Trophoblast cell (in vitro differentiated cells and primary cell): ENCODE data around the gene ZNF831.

Experiments
- DNase-seq, 2 donors: peaks; one replicate each; pipeline ENCODE4 v3.0.0-alpha.2; 2016
- H2AFZ ChIP-seq: 2 replicates; pipeline ENCODE4 v1.6.1; 2013; ENCODE audit warnings: low read length, moderate library complexity, mild to moderate bottlenecking; ENCODE audit not compliant: insufficient read depth, poor library complexity
- H2AK5ac ChIP-seq: 2 replicates; pipeline ENCODE4 v1.6.1; 2013; ENCODE audit warnings: mild to moderate bottlenecking, low read length
- H2BK120ac ChIP-seq: 2 replicates; pipeline ENCODE4 v1.6.1; 2013; ENCODE audit warnings: low read length, mild to moderate bottlenecking, moderate library complexity; ENCODE audit not compliant: insufficient read depth, poor library complexity
- H2BK12ac ChIP-seq: 2 replicates; pipeline ENCODE4 v1.6.1; 2013; ENCODE audit warnings: mild to moderate bottlenecking, low read length, moderate library complexity
- H2BK5ac ChIP-seq: 2 replicates; pipeline ENCODE4 v1.6.1; 2013; ENCODE audit warnings: low read length, low read depth, moderate library complexity, mild to moderate bottlenecking; ENCODE audit not compliant: poor library complexity
- H3K14ac ChIP-seq: 2 replicates; pipeline ENCODE4 v1.6.1; 2013; ENCODE audit warnings: mild to moderate bottlenecking, low read length
- H3K18ac ChIP-seq: 2 replicates; pipeline ENCODE4 v1.6.1; 2013; ENCODE audit warnings: mild to moderate bottlenecking, low read length
- H3K23ac ChIP-seq: 2 replicates; pipeline ENCODE4 v1.6.1; 2013; ENCODE audit warnings: low read length
- H3K27ac ChIP-seq: 2 replicates; pipeline ENCODE4 v1.5.1; 2013; ENCODE audit warnings: low read depth, mild to moderate bottlenecking, inconsistent platforms, low read length, moderate library complexity
- H3K27me3 ChIP-seq: 2 replicates; pipeline ENCODE4 v1.6.1; 2013; ENCODE audit warnings: inconsistent platforms, mild to moderate bottlenecking, low read length, moderate library complexity; ENCODE audit not compliant: insufficient read depth
- H3K36me3 ChIP-seq, 2 experiments: 1 replicate in 1 of 2; 2 replicates in 1 of 2; pipeline ENCODE4 v1.6.1; 2013; ENCODE audit warnings: low read length in 2 of 2, mild to moderate bottlenecking in 2 of 2, moderate library complexity in 1 of 2; ENCODE audit not compliant: insufficient read depth in 2 of 2, control insufficient read depth in 1 of 2
- H3K4ac ChIP-seq: 2 replicates; pipeline ENCODE4 v1.6.1; 2013; ENCODE audit warnings: low read depth, mild to moderate bottlenecking, low read length, moderate library complexity
- H3K4me1 ChIP-seq, 2 experiments: 1 replicate in 1 of 2; 2 replicates in 1 of 2; pipeline ENCODE4 v1.6.1; 2013; ENCODE audit warnings: low read length in 2 of 2, mild to moderate bottlenecking in 2 of 2, moderate library complexity in 1 of 2; ENCODE audit not compliant: insufficient read depth in 2 of 2, control insufficient read depth in 1 of 2
- H3K4me2 ChIP-seq: 2 replicates; pipeline ENCODE4 v1.6.1; 2013; ENCODE audit warnings: inconsistent platforms, mild to moderate bottlenecking, low read length, moderate library complexity
- H3K4me3 ChIP-seq: 2 replicates; pipeline ENCODE4 v1.5.1; 2013; ENCODE audit warnings: mild to moderate bottlenecking, low read depth, low read length, inconsistent platforms
- H3K79me1 ChIP-seq: one replicate; pipeline ENCODE4 v1.6.1; 2013; ENCODE audit warnings: low read length
- H3K79me2 ChIP-seq: 2 replicates; pipeline ENCODE4 v1.6.1; 2013; ENCODE audit warnings: low read length, mild to moderate bottlenecking; ENCODE audit not compliant: control insufficient read depth, insufficient read depth, poor library complexity
- H3K9ac ChIP-seq: 2 replicates; pipeline ENCODE4 v1.6.1; 2013; ENCODE audit warnings: mild to moderate bottlenecking, low read length
- H3K9me3 ChIP-seq: 2 replicates; pipeline ENCODE4 v1.6.1; 2013; ENCODE audit warnings: low read depth, mild to moderate bottlenecking, control low read depth, inconsistent platforms, low read length; ENCODE audit not compliant: insufficient read depth
- H4K12ac ChIP-seq: 2 replicates; pipeline ENCODE4 v1.6.1; 2013; ENCODE audit warnings: low read depth, mild to moderate bottlenecking, low read length, moderate library complexity
- H4K8ac ChIP-seq: 2 replicates; pipeline ENCODE4 v1.6.1; 2013; ENCODE audit warnings: low read depth, mild to moderate bottlenecking, low read length, moderate library complexity
- H4K91ac ChIP-seq: one replicate; pipeline ENCODE4 v1.6.1; 2013; ENCODE audit warnings: low read depth, mild to moderate bottlenecking, low read length, moderate library complexity
- WGBS: extraction: QIAGEN DNeasy Blood & Tissue Kit; methylation state at CpG from one replicate; pipeline ENCODE4 v1.1.7; 2013; ENCODE audit warnings: missing lambda C conversion rate; ENCODE audit not compliant: insufficient read length, insufficient coverage; ENCODE audit errors: extremely low coverage; 5-methylcytosine and 5-hydroxymethylcytosine counted together

Gene ZNF831

DNA sequence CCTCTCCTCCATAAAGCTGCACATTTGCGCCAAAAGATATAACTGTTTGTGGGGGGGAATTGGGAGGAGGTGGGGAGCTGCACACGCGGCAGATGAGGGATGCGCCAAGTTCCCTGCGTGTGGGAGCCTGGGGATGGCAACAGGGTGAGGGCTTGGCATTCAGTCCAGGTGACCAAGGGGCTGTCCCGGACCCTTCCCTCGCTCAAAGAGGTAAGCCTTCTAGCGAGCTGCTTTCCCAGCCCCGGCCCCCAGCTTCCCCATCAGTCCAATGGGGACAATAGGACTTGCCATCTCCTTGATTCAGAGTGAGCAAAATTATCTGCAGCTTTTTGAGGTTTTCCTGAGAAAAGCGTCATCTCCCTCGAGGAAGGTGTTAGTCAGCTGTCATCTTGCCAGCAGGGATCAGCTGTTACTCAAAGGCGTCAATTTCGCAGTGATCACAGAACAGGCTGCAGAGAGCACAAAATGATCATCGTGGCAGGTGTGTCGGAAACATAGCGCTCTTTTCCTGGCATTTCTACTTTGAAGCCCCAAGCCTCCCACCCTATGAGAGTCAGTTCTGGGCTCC, 21.3 kb downstream of the ZNF831 start:
- no peak overlapping the region for H2AK5ac ChIP-seq
- H3K79me1 ChIP-seq: no peaks in the 10 kb centered on the region
- no peaks in the 10 kb centered on the region for H3K79me2 ChIP-seq
- no peak overlapping the region for H3K4me2 ChIP-seq
- peaks cover 3% of the 10 kb centered on the region for H3K9me3 ChIP-seq
- H2BK12ac ChIP-seq: no peak overlapping the region
- H3K23ac ChIP-seq: no peak overlapping the region
- H2BK120ac ChIP-seq: no peak overlapping the region
- H3K18ac ChIP-seq: no peak overlapping the region
- no peak overlapping the region for H4K91ac ChIP-seq
- no peak overlapping the region for H4K8ac ChIP-seq
- H3K4ac ChIP-seq: no peak overlapping the region
- H3K14ac ChIP-seq: no peak overlapping the region
- DNase-seq: no peak
- WGBS: no CpG with 5 or more reads among the region's 16 CpGs
- no peak overlapping the region for H4K12ac ChIP-seq
- H3K9ac ChIP-seq: no peak overlapping the region
- no peak overlapping the region for H3K4me3 ChIP-seq
- H3K27ac ChIP-seq: no peak overlapping the region
- H3K27me3 ChIP-seq: no peaks in the 10 kb centered on the region
- H2BK5ac ChIP-seq: no peak overlapping the region
- H2AFZ ChIP-seq: no peak overlapping the region
- no peaks in the 10 kb centered on the region for H3K4me1 ChIP-seq
- no peaks in the 10 kb centered on the region for H3K36me3 ChIP-seq

GRCh38 chr20:59185809-59186208, 22.2 kb downstream of the ZNF831 start:
- H2BK12ac ChIP-seq: no peak overlapping the region
- H3K27ac ChIP-seq: no peak overlapping the region
- no peak overlapping the region for H2BK5ac ChIP-seq
- H3K9me3 ChIP-seq: peaks cover 4% of the 10 kb centered on the region
- no peak overlapping the region for H2AK5ac ChIP-seq
- H3K36me3 ChIP-seq: no peaks in the 10 kb centered on the region
- no peaks in the 10 kb centered on the region for H3K27me3 ChIP-seq
- H3K18ac ChIP-seq: no peak overlapping the region
- no peak for DNase-seq
- no peaks in the 10 kb centered on the region for H3K79me1 ChIP-seq
- no peaks in the 10 kb centered on the region for H3K79me2 ChIP-seq
- no peak overlapping the region for H4K12ac ChIP-seq
- H3K9ac ChIP-seq: no peak overlapping the region
- H3K4me1 ChIP-seq: no peaks in the 10 kb centered on the region
- no peak overlapping the region for H4K8ac ChIP-seq
- H3K23ac ChIP-seq: no peak overlapping the region
- no peak overlapping the region for H2BK120ac ChIP-seq
- H3K4me2 ChIP-seq: no peak overlapping the region
- no CpG with 5 or more reads among the region's 6 CpGs for WGBS
- no peak overlapping the region for H3K4me3 ChIP-seq
- no peak overlapping the region for H4K91ac ChIP-seq
- H3K14ac ChIP-seq: no peak overlapping the region
- H3K4ac ChIP-seq: no peak overlapping the region
- no peak overlapping the region for H2AFZ ChIP-seq

DNA sequence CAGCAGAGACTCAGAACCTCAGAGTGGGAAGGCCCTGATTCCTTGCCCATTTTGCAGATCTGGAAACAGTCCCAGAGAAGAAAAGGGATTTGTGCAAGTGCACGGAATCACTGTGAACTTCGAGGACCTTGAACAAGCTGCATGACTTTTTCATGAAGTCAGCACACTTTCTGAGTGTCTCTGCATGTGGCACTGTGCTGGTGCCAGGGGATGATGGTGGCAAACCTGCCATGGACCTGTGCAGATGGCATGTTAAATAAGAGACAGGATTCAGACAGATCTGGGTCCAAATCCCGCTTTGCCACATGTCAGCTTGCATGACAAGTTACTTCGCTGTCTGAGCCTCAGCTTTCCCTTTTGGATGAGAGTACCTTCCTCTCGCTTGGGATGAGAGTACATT, 26.8 kb downstream of the ZNF831 start:
- Histone ChIP-seq H3K4me2 (no peak overlapping the region), H3K79me1 (no peaks in the 10 kb centered on the region), H2BK12ac (no peak overlapping the region), H3K4me3 (no peak overlapping the region), H3K14ac (no peak overlapping the region), H4K8ac (no peak overlapping the region), H3K36me3 (no peaks in the 10 kb centered on the region), H3K18ac (no peak overlapping the region), H3K9me3 (peaks cover 1% of the 10 kb centered on the region), H4K91ac (no peak overlapping the region), H3K27me3 (no peaks in the 10 kb centered on the region), H2AFZ (no peak overlapping the region), H2BK120ac (no peak overlapping the region), H3K4ac (no peak overlapping the region), H3K9ac (no peak overlapping the region), H4K12ac (no peak overlapping the region), H2AK5ac (no peak overlapping the region), H3K27ac (no peak overlapping the region), H3K79me2 (no peaks in the 10 kb centered on the region), H3K4me1 (no peaks in the 10 kb centered on the region), H3K23ac (no peak overlapping the region), H2BK5ac (no peak overlapping the region)
- no CpG with 5 or more reads among the region's 5 CpGs for WGBS
- DNase-seq: no peak

DNA sequence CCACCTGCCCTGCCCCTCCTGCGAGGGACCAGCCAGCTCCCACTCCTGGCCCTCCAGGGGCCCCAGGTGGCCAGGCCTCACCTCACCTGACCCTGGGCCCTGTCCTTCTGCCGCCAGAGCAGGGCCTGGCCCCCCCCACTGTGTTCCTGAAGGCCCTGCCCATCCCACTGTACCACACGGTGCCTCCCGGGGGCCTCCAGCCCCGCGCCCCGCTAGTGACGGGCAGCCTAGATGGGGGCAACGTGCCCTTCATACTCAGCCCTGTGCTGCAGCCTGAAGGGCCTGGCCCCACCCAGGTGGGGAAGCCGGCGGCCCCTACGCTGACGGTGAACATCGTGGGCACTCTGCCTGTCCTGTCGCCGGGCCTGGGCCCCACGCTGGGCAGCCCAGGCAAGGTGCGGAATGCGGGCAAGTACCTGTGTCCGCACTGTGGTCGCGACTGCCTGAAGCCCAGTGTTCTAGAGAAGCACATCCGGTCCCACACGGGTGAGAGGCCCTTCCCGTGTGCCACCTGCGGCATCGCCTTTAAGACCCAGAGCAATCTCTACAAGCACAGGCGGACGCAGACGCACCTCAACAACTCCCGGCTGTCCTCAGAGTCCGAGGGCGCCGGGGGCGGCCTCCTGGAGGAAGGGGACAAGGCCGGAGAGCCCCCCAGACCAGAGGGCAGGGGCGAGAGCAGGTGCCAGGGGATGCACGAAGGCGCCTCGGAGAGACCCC, 27.6 kb downstream of the ZNF831 start:
- Histone ChIP-seq H3K9me3 (peaks cover 1% of the 10 kb centered on the region), H3K4me1 (no peaks in the 10 kb centered on the region), H2BK120ac (no peak overlapping the region), H3K79me2 (no peaks in the 10 kb centered on the region), H3K23ac (no peak overlapping the region), H3K79me1 (no peaks in the 10 kb centered on the region), H3K4ac (no peak overlapping the region), H2AFZ (no peak overlapping the region), H3K27ac (no peak overlapping the region), H3K4me2 (no peak overlapping the region), H4K8ac (no peak overlapping the region), H4K12ac (no peak overlapping the region), H2BK5ac (no peak overlapping the region), H3K18ac (no peak overlapping the region), H4K91ac (no peak overlapping the region), H2BK12ac (no peak overlapping the region), H3K14ac (no peak overlapping the region), H2AK5ac (no peak overlapping the region), H3K4me3 (no peak overlapping the region), H3K9ac (no peak overlapping the region), H3K36me3 (no peaks in the 10 kb centered on the region), H3K27me3 (no peaks in the 10 kb centered on the region)
- no CpG with 5 or more reads among the region's 40 CpGs for WGBS
- no peak for DNase-seq
